HepG2 (cell line): ENCODE measurements around the gene IFI30. TPM values are rescaled to one million over a fixed set of nuclear protein-coding genes. Genes with fewer than 3 reads are reported as not detected.
A peak's percentile ranks its signal among the peaks of the same experiment; 100 is the strongest.

ENCODE experiments used
- KAT2B ChIP-seq: fragments of 150-350 bp; IDR thresholded peaks from 2 replicates; pipeline ENCODE4 v1.6.1; 2014; ENCODE audit warnings: low read depth, low read length, borderline replicate concordance
- MBD4 ChIP-seq: IDR thresholded peaks from 2 replicates; pipeline ENCODE4 v1.6.1; 2012; ENCODE audit warnings: low read length, inconsistent platforms, borderline replicate concordance
- MNT ChIP-seq: fragments of 450-650 bp; IDR thresholded peaks from 2 replicates; pipeline ENCODE4 v1.6.1; 2016
- RAD21 ChIP-seq: fragments of 450-650 bp; formaldehyde crosslinking; IDR thresholded peaks from 2 replicates; pipeline ENCODE4 v1.5.0; 2020; ENCODE audit warnings: mild to moderate bottlenecking
- SKI ChIP-seq: fragments of 450-650 bp; IDR thresholded peaks from one replicate; pipeline ENCODE4 v1.6.1; 2018; ENCODE audit warnings: mild to moderate bottlenecking; ENCODE audit not compliant: partially characterized antibody
- SP1 ChIP-seq, 2 experiments: fragments of 450-650 bp in 1 of 2; sonication (generic) in 1 of 2; formaldehyde crosslinking in 1 of 2; IDR thresholded peaks; 2 replicates each; pipeline versions ENCODE4 v1.4.0 to v1.6.1; 2016 to 2020; ENCODE audit warnings: missing genetic modification reagents in 1 of 2
- TGIF2 ChIP-seq: IDR thresholded peaks from 2 replicates; pipeline ENCODE4 v1.6.1; 2016; ENCODE audit warnings: control low read depth, missing compliant biosample characterization
- ZBTB40 ChIP-seq, 2 experiments: fragments of 450-650 bp in 1 of 2; sonication (generic) in 1 of 2; formaldehyde crosslinking in 1 of 2; IDR thresholded peaks; 2 replicates each; pipeline versions ENCODE4 v1.6.1 to v1.8.0; 2016 to 2022; ENCODE audit warnings: antibody characterized with exemption in 1 of 2, mild to moderate bottlenecking in 1 of 2, missing genetic modification reagents in 1 of 2
- ZBTB43 ChIP-seq: sonication (generic); formaldehyde crosslinking; conservative IDR thresholded peaks from 2 replicates; pipeline ENCODE4 v1.4.0; 2020; ENCODE audit warnings: missing genetic modification reagents
- ZFP90 ChIP-seq: sonication (generic); formaldehyde crosslinking; IDR thresholded peaks from 2 replicates; pipeline ENCODE4 v1.8.0; 2022; ENCODE audit warnings: missing genetic modification reagents, mild to moderate bottlenecking, inconsistent platforms, borderline replicate concordance
- ZFY ChIP-seq: sonication (generic); formaldehyde crosslinking; IDR thresholded peaks from 2 replicates; pipeline ENCODE4 v1.4.0; 2020; ENCODE audit warnings: missing genetic modification reagents
- ZMYM2 ChIP-seq: sonication (generic); formaldehyde crosslinking; IDR thresholded peaks from 2 replicates; pipeline ENCODE4 v1.8.0; 2022; ENCODE audit warnings: mild to moderate bottlenecking, missing genetic modification reagents
- ZNF138 ChIP-seq: sonication (generic); formaldehyde crosslinking; IDR thresholded peaks from 2 replicates; pipeline ENCODE4 v1.5.0; 2020; ENCODE audit warnings: mild to moderate bottlenecking, low read depth, missing genetic modification reagents
- ZNF205 ChIP-seq: IDR thresholded peaks from 2 replicates; pipeline ENCODE4 v1.6.1; 2018; ENCODE audit warnings: missing biosample characterization, missing genetic modification reagents
- ZNF30 ChIP-seq: sonication (generic); formaldehyde crosslinking; IDR thresholded peaks from 2 replicates; pipeline ENCODE4 v1.5.0; 2020; ENCODE audit warnings: mild to moderate bottlenecking, missing genetic modification reagents
- ZNF547 ChIP-seq: sonication (generic); formaldehyde crosslinking; IDR thresholded peaks from 2 replicates; pipeline ENCODE4 v1.5.1; 2020; ENCODE audit warnings: mild to moderate bottlenecking, missing genetic modification reagents
- ZNF720 ChIP-seq: sonication (generic); formaldehyde crosslinking; IDR thresholded peaks from 2 replicates; pipeline ENCODE4 v1.4.0; 2020; ENCODE audit warnings: missing genetic modification reagents
- ZNF766 ChIP-seq: sonication (generic); formaldehyde crosslinking; IDR thresholded peaks from 2 replicates; pipeline ENCODE4 v1.5.0; 2020; ENCODE audit warnings: missing genetic modification reagents, borderline replicate concordance
- polyA plus RNA-seq, 8 experiments: library from polyadenylated mRNA; depleted of rRNA in 3 of 8; stranded (reverse) in 7 of 8; unstranded in 1 of 8; fragments of >200 nt; fragmentation: Illumina TruSeq in 4 of 8; extraction: Trizol in 4 of 8; gene quantifications; 2 replicates each; pipeline versions ENCODE4 v1.2.1 to v1.2.3, GENCODE V29; 2011 to 2016; ENCODE audit warnings: low read depth in 4 of 8, missing spikeins in 1 of 8, mixed read lengths in 1 of 8; ENCODE audit not compliant: insufficient read depth in 1 of 8
- total RNA-seq, 5 experiments: library from RNA; depleted of rRNA; stranded (reverse); fragments of >200 nt; fragmentation: Illumina TruSeq; extraction: Trizol; gene quantifications; 2 replicates each; pipeline ENCODE4 v1.2.3, GENCODE V29; 2016; ENCODE audit warnings: low read depth in 1 of 5

The IFI30 gene
- total and polyA plus RNA-seq, 2 of the 13 experiments (the other 11 are each of a cell fraction or from before 2014, with no cell fraction given), result 25.0 to 79.4 TPM

DNA sequence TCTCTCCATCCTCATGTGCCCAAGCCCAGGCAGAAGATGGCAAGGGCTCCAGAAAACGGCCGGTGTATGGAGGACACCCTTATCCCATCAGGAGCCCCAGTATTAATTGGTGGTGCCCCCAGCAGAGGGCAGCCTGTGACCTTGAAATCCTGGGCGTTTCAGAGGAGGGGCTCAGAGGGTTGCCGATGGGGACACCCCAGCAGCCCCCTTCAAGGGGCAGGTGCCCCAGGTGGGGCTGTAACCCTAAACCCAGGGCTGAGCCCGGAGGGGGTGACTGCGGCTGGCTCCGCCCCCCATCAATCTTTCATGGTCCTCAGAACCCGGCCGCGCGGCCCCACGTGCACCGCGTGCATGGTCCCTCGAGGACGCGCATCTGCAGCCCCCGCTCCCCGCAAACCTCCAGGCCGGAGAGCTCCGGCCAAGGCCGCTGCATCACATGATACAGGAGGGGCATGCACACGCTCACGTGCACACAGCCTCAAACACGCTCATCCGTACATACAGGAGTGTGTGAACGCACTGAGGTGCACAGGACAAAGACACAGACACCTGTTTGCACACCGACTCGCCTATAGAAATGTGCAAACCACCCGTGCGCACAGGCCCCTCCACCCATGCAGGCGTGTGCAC, 29.3 kb downstream of the IFI30 start (continued):
- 0 out of 2 replicates have a peak, but pooled peaks have one; percentile 10 for TF ChIP-seq MNT
- TF ChIP-seq ZBTB40 (IDR thresholded peaks at IDR 0.05), result no peak
- 0 out of 2 replicates have a peak, but pooled peaks have one; percentile 7 for TF ChIP-seq ZBTB40 (CRISPR knock-in tag; IDR thresholded peaks at IDR 0.05)
- TF ChIP-seq ZNF138 (CRISPR knock-in tag), result no peak
- TF ChIP-seq ZMYM2 (CRISPR knock-in tag), result no peak
- TF ChIP-seq ZBTB43 (CRISPR knock-in tag), result 0 out of 2 replicates have a peak, but pooled peaks have one; percentile 42
- no peak for TF ChIP-seq MBD4
- no peak for TF ChIP-seq SKI
- TF ChIP-seq ZNF30 (CRISPR knock-in tag), result no peak
- no peak for TF ChIP-seq SP1 (IDR thresholded peaks at IDR 0.05)
- TF ChIP-seq SP1 (CRISPR knock-in tag; IDR thresholded peaks at IDR 0.05), result no peak
- no peak for TF ChIP-seq KAT2B
- 0 out of 2 replicates have a peak, but pooled peaks have one; percentile 33 for TF ChIP-seq RAD21
- no peak for TF ChIP-seq TGIF2 (CRISPR knock-in tag)
- no peak for TF ChIP-seq ZNF720 (CRISPR knock-in tag)
- TF ChIP-seq ZNF547 (CRISPR knock-in tag), result no peak; the same call in 1 of the 2 replicates
- TF ChIP-seq ZNF766 (CRISPR knock-in tag), result no peak
- no peak for TF ChIP-seq ZFP90 (CRISPR knock-in tag)
- no peak for TF ChIP-seq ZNF205
- TF ChIP-seq ZFY (CRISPR knock-in tag), result 0 out of 2 replicates have a peak, but pooled peaks have one; percentile 9
